Psoas muscle (tissue), 8 donors: ENCODE data around the gene FETUB. TPM values are rescaled to one million over a fixed set of nuclear protein-coding genes. Genes with fewer than 3 reads are reported as not detected.
"Not testable (repeated sequence)": the region's sequence is repeated elsewhere in the genome, so short reads cannot be mapped to it uniquely, and the experiment has no call there.

Source experiments
- ATAC-seq, 4 donors: fragments of 200-7000 bp; cut with Tn5 transposase; one replicate each; pipeline ENCODE4 v1.9.1; 2020; ENCODE audit warnings: moderate library complexity in 3 of 4, mild to moderate bottlenecking in 2 of 4
- DNase-seq, 2 donors: peaks; one replicate each; pipeline ENCODE4 v3.0.0-alpha.2; 2020
- H3K27ac ChIP-seq: fragments of 200-600 bp; one replicate; pipeline ENCODE4 v1.8.0; 2022
- H3K27me3 ChIP-seq, 3 donors: fragments of 200-600 bp in 1 of 3; one replicate each; pipeline versions ENCODE4 v1.6.1 to v1.8.0; 2013 to 2022; ENCODE audit warnings: low read length in 2 of 3, mild to moderate bottlenecking in 2 of 3, moderate library complexity in 1 of 3; ENCODE audit not compliant: insufficient read depth in 3 of 3
- H3K36me3 ChIP-seq, 2 donors: fragments of 200-600 bp in 1 of 2; one replicate each; pipeline versions ENCODE4 v1.6.1 to v1.8.0; 2013 to 2022; ENCODE audit warnings: low read depth in 1 of 2, mild to moderate bottlenecking in 1 of 2, moderate library complexity in 1 of 2; ENCODE audit not compliant: insufficient read depth in 1 of 2
- H3K4me1 ChIP-seq: fragments of 200-600 bp; one replicate; pipeline ENCODE4 v1.8.0; 2022
- H3K4me3 ChIP-seq: fragments of 200-600 bp; one replicate; pipeline ENCODE4 v1.8.0; 2022; ENCODE audit warnings: mild to moderate bottlenecking
- H3K9me3 ChIP-seq: fragments of 200-600 bp; one replicate; pipeline ENCODE4 v1.8.0; 2022
- WGBS, 3 donors: extraction: QIAGEN DNeasy Blood & Tissue Kit; methylation state at CpG; one replicate each; pipeline versions ENCODE4 v1.1.6 to v1.1.7; 2013; 5-methylcytosine and 5-hydroxymethylcytosine counted together
- intact Hi-C, 2 donors: fragments of 100-400 bp; cut with DNase I; formaldehyde crosslinking; loops; one replicate each; pipeline versions ENCODE4 v1.11.0 to v1.14.2; 2022
- polyA plus RNA-seq, 3 donors: library from polyadenylated mRNA; stranded (reverse); fragments of 200-250 nt; gene quantifications; one replicate each; pipeline ENCODE4 v1.2.3, GENCODE V29; 2013
- total RNA-seq, 4 donors: library from RNA; stranded (reverse); fragmentation: NEBNext Ultra II Directional in 2 of 4; extraction: Animal tissue kit (Norgen Biotek cat#: 25700) in 2 of 4; gene quantifications; one replicate each; pipeline versions ENCODE4 v1.2.1 to v1.2.4, GENCODE V29; 2021 to 2023
- TF ChIP-seq, protein P1 (sequence below): fragments of 200-600 bp; IDR thresholded peaks from one replicate; pipeline ENCODE4 v1.8.0; 2022; ENCODE audit warnings: antibody characterized with exemption
- donor health status: healthy with polysubstance abuse.
- donor health status: DM: no; HTN: no; CAD: no; lungs with moderate emphysema.
- donor health status: Bipolar disorder and iron deficiency.
- donor health status: healthy.
- donor health status: DM: yes; HTN: yes; CAD: no.
- donor health status: DM: no; HTN: no; CAD: no.
- donor health status: DM: no; HTN: no; CAD: no.
- donor health status: DM: yes; HTN: yes; CAD: no.

The FETUB gene
- total and polyA plus RNA-seq, 7 donors: not detected

GRCh38 chr3:186630950-186631641 lies 9.1 kb upstream of the FETUB start:
- intact Hi-C loops: no loop called here
- Histone ChIP-seq H3K36me3 (no peaks in the 10 kb centered on the region), H3K4me3 (no peak overlapping the region), H3K9me3 (no peaks in the 10 kb centered on the region), H3K27ac (no peak overlapping the region), H3K4me1 (no peaks in the 10 kb centered on the region), H3K27me3 (peaks cover 0 to 12% (median 2%) of the 10 kb centered on the region in 3 donors)
- no peak for ATAC-seq
- TF ChIP-seq, protein P1, sequence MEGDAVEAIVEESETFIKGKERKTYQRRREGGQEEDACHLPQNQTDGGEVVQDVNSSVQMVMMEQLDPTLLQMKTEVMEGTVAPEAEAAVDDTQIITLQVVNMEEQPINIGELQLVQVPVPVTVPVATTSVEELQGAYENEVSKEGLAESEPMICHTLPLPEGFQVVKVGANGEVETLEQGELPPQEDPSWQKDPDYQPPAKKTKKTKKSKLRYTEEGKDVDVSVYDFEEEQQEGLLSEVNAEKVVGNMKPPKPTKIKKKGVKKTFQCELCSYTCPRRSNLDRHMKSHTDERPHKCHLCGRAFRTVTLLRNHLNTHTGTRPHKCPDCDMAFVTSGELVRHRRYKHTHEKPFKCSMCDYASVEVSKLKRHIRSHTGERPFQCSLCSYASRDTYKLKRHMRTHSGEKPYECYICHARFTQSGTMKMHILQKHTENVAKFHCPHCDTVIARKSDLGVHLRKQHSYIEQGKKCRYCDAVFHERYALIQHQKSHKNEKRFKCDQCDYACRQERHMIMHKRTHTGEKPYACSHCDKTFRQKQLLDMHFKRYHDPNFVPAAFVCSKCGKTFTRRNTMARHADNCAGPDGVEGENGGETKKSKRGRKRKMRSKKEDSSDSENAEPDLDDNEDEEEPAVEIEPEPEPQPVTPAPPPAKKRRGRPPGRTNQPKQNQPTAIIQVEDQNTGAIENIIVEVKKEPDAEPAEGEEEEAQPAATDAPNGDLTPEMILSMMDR: no peak
- 66 to 82% (median 66%) methylated on average over 6 of the region's 6 CpGs for WGBS, 3 donors
- DNase-seq: no peak

DNA sequence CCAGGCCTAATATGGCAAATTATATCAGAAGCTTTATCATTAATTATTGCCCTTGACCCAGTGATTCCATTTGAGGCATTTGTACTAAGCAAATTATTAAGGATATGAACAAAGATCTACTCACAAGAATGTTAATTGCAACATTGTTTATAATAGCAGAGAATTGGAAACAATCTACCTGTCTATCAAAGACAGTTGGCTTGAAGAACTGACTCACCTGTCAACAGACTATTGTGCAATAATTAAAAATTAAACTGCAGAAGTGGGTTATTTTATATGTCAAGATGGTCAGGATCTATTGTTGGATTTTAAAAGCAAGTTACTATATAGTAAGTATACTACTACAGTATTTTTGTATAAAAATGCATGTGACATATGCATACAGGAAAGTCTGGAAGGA lies 6.7 kb upstream of the FETUB start:
- no peaks in the 10 kb centered on the region for H3K4me1 ChIP-seq
- H3K4me3 ChIP-seq: no peak overlapping the region
- H3K27ac ChIP-seq: no peak overlapping the region

GRCh38 chr3:186634207-186634606 lies 6.0 kb upstream of the FETUB start:
- intact Hi-C loops, ATAC-seq: not testable (repeated sequence)
- 80 to 89% (median 87%) methylated on average over 5 of the region's 5 CpGs for WGBS, 3 donors

More for the DNA sequence above, 6.7 kb upstream of the FETUB start:
- intact Hi-C loops: no loop called here
- H3K27me3 ChIP-seq: peaks cover 0 to 16% (median 0%) of the 10 kb centered on the region in 3 donors
- no peaks in the 10 kb centered on the region for H3K9me3 ChIP-seq
- H3K36me3 ChIP-seq: no peaks in the 10 kb centered on the region
- TF ChIP-seq, protein P1: no peak
- no peak for ATAC-seq
- DNase-seq: no peak

GRCh38 chr3:186635532-186635931 lies 4.7 kb upstream of the FETUB start:
- intact Hi-C loops: no loop called here
- Histone ChIP-seq H3K4me1 (no peaks in the 10 kb centered on the region), H3K9me3 (no peaks in the 10 kb centered on the region), H3K4me3 (no peak overlapping the region), H3K27ac (no peak overlapping the region), H3K27me3 (peaks cover 0 to 15% (median 0%) of the 10 kb centered on the region in 3 donors), H3K36me3 (no peaks in the 10 kb centered on the region)
- no peak for DNase-seq
- TF ChIP-seq, protein P1: no peak
- ATAC-seq: no peak
- WGBS, 3 donors: 76 to 81% (median 78%) methylated on average over 3 of the region's 3 CpGs

More at GRCh38 chr3:186634207-186634606, 6.0 kb upstream of the FETUB start:
- H3K27ac ChIP-seq, H3K4me3 ChIP-seq, H3K4me1 ChIP-seq, DNase-seq, H3K36me3 ChIP-seq, H3K9me3 ChIP-seq: not testable (repeated sequence)
- peaks cover 0 to 16% (median 0%) of the 10 kb centered on the region in 3 donors for H3K27me3 ChIP-seq

DNA sequence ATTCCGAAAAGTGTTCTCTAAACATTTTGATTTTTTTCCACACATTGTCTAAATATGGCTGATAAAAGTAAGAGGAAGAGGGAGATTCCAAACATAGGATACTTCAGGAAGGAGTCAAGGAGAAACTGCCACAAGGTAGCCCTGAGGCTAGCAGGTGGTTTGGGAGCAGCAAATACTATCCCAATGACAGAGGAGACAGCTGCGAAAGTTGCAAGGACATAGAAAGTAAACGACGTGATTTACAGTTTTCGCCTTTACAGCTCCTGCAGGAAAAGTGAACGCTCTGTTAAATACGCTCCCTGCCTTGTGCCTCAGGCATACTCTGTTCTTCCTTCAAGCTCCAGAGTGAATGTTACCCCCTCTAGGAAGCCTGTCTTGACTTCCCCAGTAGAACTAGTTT lies 3.7 kb upstream of the FETUB start:
- TF ChIP-seq, protein P1: no peak
- Histone ChIP-seq H3K4me1 (no peaks in the 10 kb centered on the region), H3K9me3 (no peaks in the 10 kb centered on the region), H3K36me3 (no peaks in the 10 kb centered on the region), H3K4me3 (no peak overlapping the region), H3K27ac (no peak overlapping the region), H3K27me3 (peaks cover 0 to 13% (median 0%) of the 10 kb centered on the region in 3 donors)
- ATAC-seq (no peak), DNase-seq (no peak)
- intact Hi-C loops: no loop called here
- 55 to 62% (median 60%) methylated on average over 7 of the region's 7 CpGs for WGBS, 3 donors
